HEK293 (cell line): Measurements from ENCODE around the gene GNG14.

Source experiments
- GLIS1 ChIP-seq: fragments of 450-650 bp; formaldehyde crosslinking; IDR thresholded peaks from 2 replicates; pipeline ENCODE4 v1.5.1; 2016; ENCODE audit warnings: missing biosample characterization, missing genetic modification characterization
- HOXA7 ChIP-seq: sonication (generic); formaldehyde crosslinking; IDR thresholded peaks from 2 replicates; pipeline ENCODE4 v1.8.1; 2022; ENCODE audit warnings: missing genetic modification reagents, borderline replicate concordance
- KLF16 ChIP-seq: fragments of 450-650 bp; formaldehyde crosslinking; IDR thresholded peaks from 2 replicates; pipeline ENCODE4 v1.5.1; 2017; ENCODE audit warnings: missing biosample characterization, missing genetic modification characterization
- YY1 ChIP-seq: fragments of 450-650 bp; formaldehyde crosslinking; IDR thresholded peaks from 2 replicates; pipeline ENCODE4 v1.5.1; 2018; ENCODE audit warnings: missing biosample characterization, missing genetic modification characterization
- ZBTB7A ChIP-seq: fragments of 450-650 bp; formaldehyde crosslinking; IDR thresholded peaks from 2 replicates; pipeline ENCODE4 v1.5.1; 2016; ENCODE audit warnings: low read depth, missing biosample characterization, missing genetic modification characterization
- ZFP69B ChIP-seq: fragments of 450-650 bp; formaldehyde crosslinking; IDR thresholded peaks from 2 replicates; pipeline ENCODE4 v1.5.1; 2016; ENCODE audit warnings: missing biosample characterization, missing genetic modification characterization
- ZNF274 ChIP-seq, 2 experiments: fragments of 200-500 bp in 1 of 2; fragments of 450-650 bp in 1 of 2; sonication (Bioruptor generic) in 1 of 2; formaldehyde crosslinking in 1 of 2; IDR thresholded peaks; 2 replicates each; pipeline versions ENCODE4 v1.5.1 to v1.6.1; 2014 to 2016; ENCODE audit warnings: borderline replicate concordance in 1 of 2, inconsistent platforms in 1 of 2, low read length in 1 of 2, missing biosample characterization in 1 of 2, missing genetic modification characterization in 1 of 2
- ZNF394 ChIP-seq: fragments of 450-650 bp; formaldehyde crosslinking; IDR thresholded peaks from 2 replicates; pipeline ENCODE4 v1.5.1; 2016; ENCODE audit warnings: missing biosample characterization, missing genetic modification characterization, mild to moderate bottlenecking, moderate library complexity, borderline replicate concordance
- ZNF660 ChIP-seq: fragments of 450-650 bp; IDR thresholded peaks from 2 replicates; pipeline ENCODE4 v1.5.1; 2018; ENCODE audit warnings: missing biosample characterization, mild to moderate bottlenecking, missing genetic modification characterization
- TF ChIP-seq, protein P1 (sequence below): fragments of 450-650 bp; formaldehyde crosslinking; IDR thresholded peaks from 2 replicates; pipeline ENCODE4 v1.5.1; 2016; ENCODE audit warnings: missing biosample characterization, missing genetic modification characterization
- TF ChIP-seq, protein P2 (sequence below): fragments of 450-650 bp; formaldehyde crosslinking; IDR thresholded peaks from 2 replicates; pipeline ENCODE4 v1.5.1; 2016; ENCODE audit warnings: missing biosample characterization, missing genetic modification characterization
- TF ChIP-seq, protein P3 (sequence below): fragments of 450-650 bp; formaldehyde crosslinking; IDR thresholded peaks from 2 replicates; pipeline ENCODE4 v1.5.1; 2017; ENCODE audit warnings: missing biosample characterization, mild to moderate bottlenecking, missing genetic modification characterization, moderate library complexity
- TF ChIP-seq, protein P4 (sequence below): fragments of 450-650 bp; formaldehyde crosslinking; IDR thresholded peaks from 2 replicates; pipeline ENCODE4 v1.5.1; 2016; ENCODE audit warnings: missing biosample characterization, missing genetic modification characterization
- TF ChIP-seq, protein P5 (sequence below): IDR thresholded peaks from 2 replicates; pipeline ENCODE4 v1.6.1; 2011; ENCODE audit warnings: mild to moderate bottlenecking, low read depth, low read length, borderline replicate concordance

DNA sequence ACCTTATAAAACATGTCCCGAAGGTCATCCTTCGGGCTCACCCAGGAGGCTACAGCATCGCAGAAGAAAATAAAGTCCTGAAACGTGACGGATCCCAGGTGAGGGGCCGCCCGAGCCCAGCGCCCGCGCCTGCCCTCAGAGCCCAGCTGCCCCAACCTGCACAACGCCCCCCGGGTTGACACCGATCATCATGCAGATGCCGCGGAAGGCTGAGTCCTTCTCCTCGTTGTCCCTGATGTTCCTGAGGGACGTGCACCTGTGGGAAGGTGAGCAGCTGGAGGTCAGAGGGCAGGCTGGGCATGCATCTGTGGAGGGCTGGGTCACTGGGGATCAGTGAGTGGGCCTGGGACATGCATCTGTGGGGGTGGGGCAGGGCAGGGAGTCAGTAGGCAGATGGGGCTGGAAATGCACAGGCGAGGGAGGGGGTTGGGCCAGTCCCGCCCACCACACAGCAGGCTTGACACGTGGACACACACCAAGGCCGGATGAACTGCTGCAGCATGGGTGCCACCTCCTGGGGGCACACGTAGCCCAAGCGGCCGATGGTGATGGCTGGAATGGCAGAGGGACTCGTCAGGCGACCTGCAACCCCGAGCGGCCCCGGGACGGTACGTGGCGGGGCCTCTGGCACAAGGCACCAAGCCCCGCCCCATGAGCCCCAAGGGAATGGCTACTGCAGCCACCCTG lies 13.9 kb downstream of the GNG14 start:
- TF ChIP-seq ZBTB7A (tag by site-specific recombination) (no peak), ZFP69B (no peak), ZNF660 (tag by site-specific recombination) (no peak), ZNF274 (IDR thresholded peaks at IDR 0.05; ENCODE audit: low read length) (no peak), ZNF274 (tag by site-specific recombination; IDR thresholded peaks at IDR 0.05; ENCODE audit: borderline replicate concordance) (no peak), KLF16 (tag by site-specific recombination) (no peak), ZNF394 (tag by site-specific recombination) (no peak), GLIS1 (no peak), YY1 (tag by site-specific recombination) (no peak), HOXA7 (CRISPR knock-in tag) (no peak)
- TF ChIP-seq, protein P1, sequence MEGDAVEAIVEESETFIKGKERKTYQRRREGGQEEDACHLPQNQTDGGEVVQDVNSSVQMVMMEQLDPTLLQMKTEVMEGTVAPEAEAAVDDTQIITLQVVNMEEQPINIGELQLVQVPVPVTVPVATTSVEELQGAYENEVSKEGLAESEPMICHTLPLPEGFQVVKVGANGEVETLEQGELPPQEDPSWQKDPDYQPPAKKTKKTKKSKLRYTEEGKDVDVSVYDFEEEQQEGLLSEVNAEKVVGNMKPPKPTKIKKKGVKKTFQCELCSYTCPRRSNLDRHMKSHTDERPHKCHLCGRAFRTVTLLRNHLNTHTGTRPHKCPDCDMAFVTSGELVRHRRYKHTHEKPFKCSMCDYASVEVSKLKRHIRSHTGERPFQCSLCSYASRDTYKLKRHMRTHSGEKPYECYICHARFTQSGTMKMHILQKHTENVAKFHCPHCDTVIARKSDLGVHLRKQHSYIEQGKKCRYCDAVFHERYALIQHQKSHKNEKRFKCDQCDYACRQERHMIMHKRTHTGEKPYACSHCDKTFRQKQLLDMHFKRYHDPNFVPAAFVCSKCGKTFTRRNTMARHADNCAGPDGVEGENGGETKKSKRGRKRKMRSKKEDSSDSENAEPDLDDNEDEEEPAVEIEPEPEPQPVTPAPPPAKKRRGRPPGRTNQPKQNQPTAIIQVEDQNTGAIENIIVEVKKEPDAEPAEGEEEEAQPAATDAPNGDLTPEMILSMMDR: no peak
- TF ChIP-seq, protein P2, sequence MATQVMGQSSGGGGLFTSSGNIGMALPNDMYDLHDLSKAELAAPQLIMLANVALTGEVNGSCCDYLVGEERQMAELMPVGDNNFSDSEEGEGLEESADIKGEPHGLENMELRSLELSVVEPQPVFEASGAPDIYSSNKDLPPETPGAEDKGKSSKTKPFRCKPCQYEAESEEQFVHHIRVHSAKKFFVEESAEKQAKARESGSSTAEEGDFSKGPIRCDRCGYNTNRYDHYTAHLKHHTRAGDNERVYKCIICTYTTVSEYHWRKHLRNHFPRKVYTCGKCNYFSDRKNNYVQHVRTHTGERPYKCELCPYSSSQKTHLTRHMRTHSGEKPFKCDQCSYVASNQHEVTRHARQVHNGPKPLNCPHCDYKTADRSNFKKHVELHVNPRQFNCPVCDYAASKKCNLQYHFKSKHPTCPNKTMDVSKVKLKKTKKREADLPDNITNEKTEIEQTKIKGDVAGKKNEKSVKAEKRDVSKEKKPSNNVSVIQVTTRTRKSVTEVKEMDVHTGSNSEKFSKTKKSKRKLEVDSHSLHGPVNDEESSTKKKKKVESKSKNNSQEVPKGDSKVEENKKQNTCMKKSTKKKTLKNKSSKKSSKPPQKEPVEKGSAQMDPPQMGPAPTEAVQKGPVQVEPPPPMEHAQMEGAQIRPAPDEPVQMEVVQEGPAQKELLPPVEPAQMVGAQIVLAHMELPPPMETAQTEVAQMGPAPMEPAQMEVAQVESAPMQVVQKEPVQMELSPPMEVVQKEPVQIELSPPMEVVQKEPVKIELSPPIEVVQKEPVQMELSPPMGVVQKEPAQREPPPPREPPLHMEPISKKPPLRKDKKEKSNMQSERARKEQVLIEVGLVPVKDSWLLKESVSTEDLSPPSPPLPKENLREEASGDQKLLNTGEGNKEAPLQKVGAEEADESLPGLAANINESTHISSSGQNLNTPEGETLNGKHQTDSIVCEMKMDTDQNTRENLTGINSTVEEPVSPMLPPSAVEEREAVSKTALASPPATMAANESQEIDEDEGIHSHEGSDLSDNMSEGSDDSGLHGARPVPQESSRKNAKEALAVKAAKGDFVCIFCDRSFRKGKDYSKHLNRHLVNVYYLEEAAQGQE (tag by site-specific recombination): no peak
- TF ChIP-seq, protein P3, sequence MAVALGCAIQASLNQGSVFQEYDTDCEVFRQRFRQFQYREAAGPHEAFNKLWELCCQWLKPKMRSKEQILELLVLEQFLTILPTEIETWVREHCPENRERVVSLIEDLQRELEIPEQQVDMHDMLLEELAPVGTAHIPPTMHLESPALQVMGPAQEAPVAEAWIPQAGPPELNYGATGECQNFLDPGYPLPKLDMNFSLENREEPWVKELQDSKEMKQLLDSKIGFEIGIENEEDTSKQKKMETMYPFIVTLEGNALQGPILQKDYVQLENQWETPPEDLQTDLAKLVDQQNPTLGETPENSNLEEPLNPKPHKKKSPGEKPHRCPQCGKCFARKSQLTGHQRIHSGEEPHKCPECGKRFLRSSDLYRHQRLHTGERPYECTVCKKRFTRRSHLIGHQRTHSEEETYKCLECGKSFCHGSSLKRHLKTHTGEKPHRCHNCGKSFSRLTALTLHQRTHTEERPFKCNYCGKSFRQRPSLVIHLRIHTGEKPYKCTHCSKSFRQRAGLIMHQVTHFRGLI: no peak
- TF ChIP-seq, protein P4, sequence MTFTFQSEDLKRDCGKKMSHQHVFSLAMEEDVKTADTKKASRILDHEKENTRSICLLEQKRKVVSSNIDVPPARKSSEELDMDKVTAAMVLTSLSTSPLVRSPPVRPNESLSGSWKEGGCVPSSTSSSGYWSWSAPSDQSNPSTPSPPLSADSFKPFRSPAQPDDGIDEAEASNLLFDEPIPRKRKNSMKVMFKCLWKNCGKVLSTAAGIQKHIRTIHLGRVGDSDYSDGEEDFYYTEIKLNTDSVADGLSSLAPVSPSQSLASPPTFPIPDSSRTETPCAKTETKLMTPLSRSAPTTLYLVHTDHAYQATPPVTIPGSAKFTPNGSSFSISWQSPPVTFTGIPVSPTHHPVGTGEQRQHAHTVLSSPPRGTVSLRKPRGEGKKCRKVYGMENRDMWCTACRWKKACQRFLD (tag by site-specific recombination): no peak
- TF ChIP-seq, protein P5, sequence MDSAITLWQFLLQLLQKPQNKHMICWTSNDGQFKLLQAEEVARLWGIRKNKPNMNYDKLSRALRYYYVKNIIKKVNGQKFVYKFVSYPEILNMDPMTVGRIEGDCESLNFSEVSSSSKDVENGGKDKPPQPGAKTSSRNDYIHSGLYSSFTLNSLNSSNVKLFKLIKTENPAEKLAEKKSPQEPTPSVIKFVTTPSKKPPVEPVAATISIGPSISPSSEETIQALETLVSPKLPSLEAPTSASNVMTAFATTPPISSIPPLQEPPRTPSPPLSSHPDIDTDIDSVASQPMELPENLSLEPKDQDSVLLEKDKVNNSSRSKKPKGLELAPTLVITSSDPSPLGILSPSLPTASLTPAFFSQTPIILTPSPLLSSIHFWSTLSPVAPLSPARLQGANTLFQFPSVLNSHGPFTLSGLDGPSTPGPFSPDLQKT: no peak
